ENCODE measurements around the gene PDCD1.

The PDCD1 gene

GRCh38 chr2:241874277-241874925 lies 15.7 kb upstream of the PDCD1 start:
- no peak for TF ChIP-seq CTCF (conservative IDR thresholded peaks at IDR 0.05; ENCODE audit: low read length)

GRCh38 chr2:241873803-241874110 lies 15.1 kb upstream of the PDCD1 start:
- H3K4me3 ChIP-seq (ENCODE audit: low read length): no peak overlapping the region
- TF ChIP-seq CTCF (conservative IDR thresholded peaks at IDR 0.05; ENCODE audit: low read length): no peak
- DNase-seq (ENCODE audit: low read depth): no peak

More at GRCh38 chr2:241874277-241874925, 15.7 kb upstream of the PDCD1 start:
- no peak for DNase-seq (ENCODE audit: low read depth)
- no peak overlapping the region for H3K4me3 ChIP-seq (ENCODE audit: low read length)

GRCh38 chr2:241873081-241873802 lies 14.5 kb upstream of the PDCD1 start:
- H3K4me3 ChIP-seq (ENCODE audit: low read length): no peak overlapping the region
- TF ChIP-seq CTCF (conservative IDR thresholded peaks at IDR 0.05; ENCODE audit: low read length): no peak
- no peak for DNase-seq (ENCODE audit: low read depth)

GRCh38 chr2:241872313-241872642 lies 13.6 kb upstream of the PDCD1 start:
- TF ChIP-seq CTCF (conservative IDR thresholded peaks at IDR 0.05; ENCODE audit: low read length): no peak

GRCh38 chr2:241871538-241872312 lies 13.0 kb upstream of the PDCD1 start:
- no peak for DNase-seq (ENCODE audit: low read depth)
- TF ChIP-seq CTCF (conservative IDR thresholded peaks at IDR 0.05; ENCODE audit: low read length): no peak
- H3K4me3 ChIP-seq (ENCODE audit: low read length): no peak overlapping the region

More at GRCh38 chr2:241872313-241872642, 13.6 kb upstream of the PDCD1 start:
- no peak for DNase-seq (ENCODE audit: low read depth)
- H3K4me3 ChIP-seq (ENCODE audit: low read length): no peak overlapping the region

- no peak for TF ChIP-seq CTCF (conservative IDR thresholded peaks at IDR 0.05; ENCODE audit: low read length)
- H3K4me3 ChIP-seq (ENCODE audit: low read length): no peak overlapping the region
- DNase-seq (ENCODE audit: low read depth): no peak
Measured at GRCh38 chr2:241870611-241871537, 12.2 kb upstream of the PDCD1 start.

Data from AG10803 (cell line).